ENCODE measurements around the gene THBS3. TPM values are rescaled to one million over a fixed set of nuclear protein-coding genes. Genes with fewer than 3 reads are reported as not detected.
"Not testable (repeated sequence)": the region's sequence is repeated elsewhere in the genome, so short reads cannot be mapped to it uniquely, and the experiment has no call there.

THBS3 gene
- total RNA-seq, 1 donor from 2014 or later, result 28.0 TPM

DNA sequence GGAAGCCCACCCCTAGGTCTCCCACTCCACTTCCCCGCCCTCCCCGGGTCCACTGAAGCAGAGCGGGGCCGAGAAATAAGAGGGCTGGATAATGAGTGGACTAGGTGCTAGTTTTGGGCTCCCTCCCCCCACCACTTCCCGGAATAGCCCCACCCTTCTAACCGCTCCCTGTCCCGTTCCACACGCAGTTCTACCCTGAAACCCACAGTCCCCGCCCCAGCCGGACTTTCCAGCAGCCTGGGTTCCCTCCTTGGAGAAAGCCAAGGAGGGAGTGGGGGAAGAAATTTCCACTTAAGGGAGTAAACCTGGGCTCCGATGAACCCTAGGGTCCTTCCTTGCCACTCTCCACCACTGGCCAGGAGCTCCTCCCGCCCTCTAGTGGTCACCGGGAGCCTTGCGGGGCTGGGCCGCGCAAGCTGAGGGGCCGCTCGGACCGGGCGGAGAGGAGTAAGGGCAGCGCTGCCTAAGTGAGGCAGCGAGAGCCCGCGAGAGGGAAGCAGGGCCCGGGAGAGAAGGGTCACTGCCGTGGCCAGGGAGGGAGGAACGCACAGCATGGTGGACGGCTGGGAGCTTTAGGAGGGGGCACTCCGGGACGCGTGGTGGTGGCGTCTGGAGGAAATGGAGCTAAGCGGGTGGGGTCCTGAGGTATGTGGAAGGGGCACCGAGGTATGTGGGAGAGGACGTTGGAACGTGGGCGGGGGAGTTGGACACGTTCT, 14.3 kb downstream of the THBS3 start:
- Mint-ChIP-seq H3K27ac (peak overlapping the region; percentile 100), H3K36me3 (peaks cover 7% of the 10 kb centered on the region), H3K4me3 (peak overlapping the region; percentile 94), H3K27me3 (no peaks in the 10 kb centered on the region), H3K9me3 (no peaks in the 10 kb centered on the region), H3K4me1 (ENCODE audit: unreplicated experiment) (peaks cover 36% of the 10 kb centered on the region)
- TF ChIP-seq, protein P1, sequence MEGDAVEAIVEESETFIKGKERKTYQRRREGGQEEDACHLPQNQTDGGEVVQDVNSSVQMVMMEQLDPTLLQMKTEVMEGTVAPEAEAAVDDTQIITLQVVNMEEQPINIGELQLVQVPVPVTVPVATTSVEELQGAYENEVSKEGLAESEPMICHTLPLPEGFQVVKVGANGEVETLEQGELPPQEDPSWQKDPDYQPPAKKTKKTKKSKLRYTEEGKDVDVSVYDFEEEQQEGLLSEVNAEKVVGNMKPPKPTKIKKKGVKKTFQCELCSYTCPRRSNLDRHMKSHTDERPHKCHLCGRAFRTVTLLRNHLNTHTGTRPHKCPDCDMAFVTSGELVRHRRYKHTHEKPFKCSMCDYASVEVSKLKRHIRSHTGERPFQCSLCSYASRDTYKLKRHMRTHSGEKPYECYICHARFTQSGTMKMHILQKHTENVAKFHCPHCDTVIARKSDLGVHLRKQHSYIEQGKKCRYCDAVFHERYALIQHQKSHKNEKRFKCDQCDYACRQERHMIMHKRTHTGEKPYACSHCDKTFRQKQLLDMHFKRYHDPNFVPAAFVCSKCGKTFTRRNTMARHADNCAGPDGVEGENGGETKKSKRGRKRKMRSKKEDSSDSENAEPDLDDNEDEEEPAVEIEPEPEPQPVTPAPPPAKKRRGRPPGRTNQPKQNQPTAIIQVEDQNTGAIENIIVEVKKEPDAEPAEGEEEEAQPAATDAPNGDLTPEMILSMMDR (conservative IDR thresholded peaks at IDR 0.05), result peak; percentile 99
- peak; percentile 95 for DNase-seq (ENCODE audit: extremely low spot score, unreplicated experiment)

DNA sequence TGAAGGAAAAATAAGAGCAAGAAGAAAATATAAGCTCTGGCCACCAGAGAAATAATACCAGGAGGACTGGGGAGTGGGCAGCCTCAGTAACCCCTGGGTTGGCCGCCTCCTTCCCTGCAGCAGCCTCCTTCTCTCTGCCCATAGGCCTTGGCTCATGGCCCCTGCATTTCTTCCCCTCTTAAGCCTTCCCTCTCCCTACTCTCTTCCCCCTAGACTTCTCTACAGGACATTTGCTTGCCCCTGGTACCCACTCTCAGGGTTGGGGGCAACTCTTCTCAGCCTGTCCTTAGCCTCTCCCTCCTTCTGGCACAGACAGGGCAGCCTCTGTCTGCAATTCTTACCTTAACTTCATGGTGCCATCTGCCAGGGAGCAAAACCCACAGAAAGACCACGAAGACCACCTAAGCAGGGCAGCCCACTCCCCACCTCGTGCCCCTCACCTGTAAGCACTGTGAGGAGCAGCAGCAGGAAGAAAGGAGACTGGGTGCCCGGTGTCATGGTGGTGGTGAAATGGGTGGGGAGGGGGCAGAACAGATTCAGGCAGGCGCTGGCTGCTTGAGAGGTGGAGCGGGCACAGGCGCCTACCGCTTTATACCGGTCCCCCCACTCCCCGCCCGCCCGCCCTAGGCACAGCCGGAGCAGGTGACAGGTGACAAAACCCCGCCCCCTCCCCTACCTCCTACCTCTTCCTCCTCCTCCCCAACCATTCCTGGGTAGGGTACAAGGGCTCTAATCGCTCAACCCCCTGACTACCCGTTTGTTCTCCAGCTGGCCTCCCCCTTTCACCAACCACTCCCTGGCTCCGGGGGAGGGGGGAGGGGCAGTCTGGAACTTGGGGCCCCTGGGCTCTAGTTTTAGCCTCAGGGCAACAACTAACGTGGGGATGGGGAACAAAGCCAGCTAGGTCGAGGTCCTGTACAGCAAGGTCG, 15.1 kb downstream of the THBS3 start:
- H3K4me1 Mint-ChIP-seq (ENCODE audit: unreplicated experiment), result peaks cover 42% of the 10 kb centered on the region
- H3K27me3 Mint-ChIP-seq, result no peaks in the 10 kb centered on the region
- H3K4me3 Mint-ChIP-seq, result peak overlapping the region; percentile 94
- no peaks in the 10 kb centered on the region for H3K9me3 Mint-ChIP-seq
- TF ChIP-seq, protein P1 (conservative IDR thresholded peaks at IDR 0.05), result no peak
- DNase-seq (ENCODE audit: extremely low spot score, unreplicated experiment), result no peak
- peak overlapping the region; percentile 100 for H3K27ac Mint-ChIP-seq
- peaks cover under 1% of the 10 kb centered on the region for H3K36me3 Mint-ChIP-seq

DNA sequence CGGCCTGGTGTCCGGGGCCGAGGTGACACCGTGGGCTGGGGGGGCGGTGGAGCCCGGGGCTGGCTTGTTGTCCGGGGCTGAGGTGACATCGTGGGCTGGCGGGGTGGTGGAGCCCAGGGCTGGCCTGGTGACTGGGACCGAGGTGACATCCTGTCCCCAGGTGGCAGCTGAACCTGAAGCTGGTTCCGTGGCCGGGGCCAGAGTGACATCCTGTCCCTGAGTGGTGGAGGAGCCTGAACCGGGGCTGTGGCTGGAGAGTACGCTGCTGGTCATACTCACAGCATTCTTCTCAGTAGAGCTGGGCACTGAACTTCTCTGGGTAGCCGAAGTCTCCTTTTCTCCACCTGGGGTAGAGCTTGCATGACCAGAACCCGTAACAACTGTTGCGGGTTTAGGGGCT, 15.8 kb downstream of the THBS3 start:
- H3K9me3 Mint-ChIP-seq, result no peaks in the 10 kb centered on the region
- H3K4me3 Mint-ChIP-seq, result peak overlapping the region; percentile 71
- no peaks in the 10 kb centered on the region for H3K36me3 Mint-ChIP-seq
- peak overlapping the region; percentile 84 for H3K27ac Mint-ChIP-seq
- H3K27me3 Mint-ChIP-seq, result no peaks in the 10 kb centered on the region
- no peak for DNase-seq (ENCODE audit: extremely low spot score, unreplicated experiment)
- TF ChIP-seq, protein P1 (conservative IDR thresholded peaks at IDR 0.05), result no peak
- peaks cover 40% of the 10 kb centered on the region for H3K4me1 Mint-ChIP-seq (ENCODE audit: unreplicated experiment)

DNA sequence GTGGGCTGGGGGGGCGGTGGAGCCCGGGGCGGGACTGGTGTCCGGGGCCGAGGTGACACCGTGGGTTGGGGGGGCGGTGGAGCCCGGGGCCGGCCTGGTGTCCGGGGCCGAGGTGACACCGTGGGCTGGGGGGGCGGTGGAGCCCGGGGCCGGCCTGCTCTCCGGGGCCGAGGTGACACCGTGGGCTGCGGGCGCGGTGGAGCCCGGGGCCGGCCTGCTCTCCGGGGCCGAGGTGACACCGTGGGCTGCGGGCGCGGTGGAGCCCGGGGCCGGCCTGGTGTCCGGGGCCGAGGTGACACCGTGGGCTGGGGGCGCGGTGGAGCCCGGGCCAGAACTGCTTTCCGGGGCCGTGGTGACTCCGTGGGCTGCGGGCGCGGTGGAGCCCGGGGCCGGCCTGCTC, 17.8 kb downstream of the THBS3 start:
- not testable (repeated sequence) for H3K9me3 Mint-ChIP-seq, H3K27me3 Mint-ChIP-seq, H3K4me3 Mint-ChIP-seq, H3K27ac Mint-ChIP-seq, H3K36me3 Mint-ChIP-seq
- peaks cover 30% of the 10 kb centered on the region for H3K4me1 Mint-ChIP-seq (ENCODE audit: unreplicated experiment)
- peak; percentile 83 for DNase-seq (ENCODE audit: extremely low spot score, unreplicated experiment)

DNA sequence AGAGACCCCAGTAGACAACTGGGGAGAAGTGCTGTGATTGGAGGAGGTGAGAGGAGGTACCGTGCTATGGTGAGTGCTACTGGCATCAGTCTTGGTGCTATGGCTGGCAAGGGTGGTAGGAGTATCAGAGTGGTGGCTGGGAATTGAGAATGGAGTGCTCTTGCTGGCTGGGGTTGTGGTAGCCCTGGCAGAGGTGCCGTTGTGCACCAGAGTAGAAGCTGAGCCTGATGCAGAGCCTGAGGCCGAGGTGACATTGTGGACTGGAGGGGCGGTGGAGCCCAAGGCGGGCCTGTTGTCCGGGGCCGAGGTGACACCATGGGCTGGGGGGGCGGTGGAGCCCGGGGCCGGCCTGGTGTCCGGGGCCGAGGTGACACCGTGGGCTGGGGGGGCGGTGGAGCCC, 19.4 kb downstream of the THBS3 start:
- Mint-ChIP-seq H3K27ac (peak overlapping the region; percentile 86), H3K4me1 (ENCODE audit: unreplicated experiment) (peaks cover 19% of the 10 kb centered on the region), H3K27me3 (no peaks in the 10 kb centered on the region), H3K36me3 (no peaks in the 10 kb centered on the region), H3K4me3 (peak overlapping the region; percentile 75), H3K9me3 (no peaks in the 10 kb centered on the region)
- DNase-seq (ENCODE audit: extremely low spot score, unreplicated experiment), result no peak
- TF ChIP-seq, protein P1 (conservative IDR thresholded peaks at IDR 0.05), result no peak

DNA sequence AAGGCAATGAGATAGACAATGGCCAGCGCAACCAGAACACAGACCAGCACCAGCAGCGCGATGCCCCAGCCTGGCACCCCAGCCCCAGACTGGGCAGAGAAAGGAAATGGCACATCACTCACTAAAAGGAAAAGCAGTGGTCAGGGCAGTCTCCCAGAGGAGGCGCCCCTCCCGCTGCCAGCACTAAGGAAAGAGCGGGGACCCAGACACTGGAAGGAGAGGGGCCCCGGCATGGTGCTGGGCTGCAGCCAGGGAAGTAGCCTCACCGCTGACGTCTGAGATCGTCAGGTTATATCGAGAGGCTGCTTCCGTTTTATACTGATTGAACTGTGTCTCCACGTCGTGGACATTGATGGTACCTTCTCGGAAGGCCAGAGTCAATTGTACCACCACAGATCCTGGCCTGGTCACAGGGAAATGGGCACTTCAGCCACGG, 20.2 kb downstream of the THBS3 start:
- no peak overlapping the region for H3K4me3 Mint-ChIP-seq
- no peak for DNase-seq (ENCODE audit: extremely low spot score, unreplicated experiment)
- TF ChIP-seq, protein P1 (conservative IDR thresholded peaks at IDR 0.05), result no peak
- H3K36me3 Mint-ChIP-seq, result no peaks in the 10 kb centered on the region
- H3K9me3 Mint-ChIP-seq, result no peaks in the 10 kb centered on the region
- H3K27ac Mint-ChIP-seq, result peak overlapping the region; percentile 86
- peaks cover 16% of the 10 kb centered on the region for H3K4me1 Mint-ChIP-seq (ENCODE audit: unreplicated experiment)
- no peaks in the 10 kb centered on the region for H3K27me3 Mint-ChIP-seq

Data from type B pancreatic cell (in vitro differentiated cells).